Subcutaneous abdominal adipose tissue (tissue), 5 donors: ENCODE data around the gene PGM2.
A peak's percentile ranks its signal among the peaks of the same experiment; 100 is the strongest.
"Not testable (repeated sequence)": the region's sequence is repeated elsewhere in the genome, so short reads cannot be mapped to it uniquely, and the experiment has no call there.

Source experiments
- H3K27ac ChIP-seq: one replicate; pipeline ENCODE4 v1.7.0; 2013; ENCODE audit warnings: low read depth, mild to moderate bottlenecking, inconsistent platforms, low read length, moderate library complexity
- H3K27me3 ChIP-seq, 5 donors: one replicate each; pipeline ENCODE4 v1.7.0; 2013; ENCODE audit warnings: low read length in 5 of 5, inconsistent platforms in 1 of 5; ENCODE audit not compliant: control insufficient read depth in 5 of 5, insufficient read depth in 4 of 5
- H3K36me3 ChIP-seq, 5 donors: one replicate each; pipeline ENCODE4 v1.7.0; 2013; ENCODE audit warnings: low read length in 5 of 5; ENCODE audit not compliant: control insufficient read depth in 5 of 5, insufficient read depth in 5 of 5
- H3K4me1 ChIP-seq, 5 donors: one replicate each; pipeline ENCODE4 v1.7.0; 2013; ENCODE audit warnings: low read length in 5 of 5, mild to moderate bottlenecking in 3 of 5, moderate library complexity in 1 of 5; ENCODE audit not compliant: control insufficient read depth in 5 of 5, insufficient read depth in 5 of 5
- H3K4me3 ChIP-seq, 5 donors: one replicate each; pipeline ENCODE4 v1.7.0; 2013; ENCODE audit warnings: low read length in 5 of 5, low read depth in 1 of 5
- H3K9ac ChIP-seq, 5 donors: one replicate each; pipeline ENCODE4 v1.7.0; 2013; ENCODE audit warnings: low read length in 5 of 5, mild to moderate bottlenecking in 4 of 5, moderate library complexity in 3 of 5
- H3K9me3 ChIP-seq, 5 donors: one replicate each; pipeline ENCODE4 v1.7.0; 2013; ENCODE audit warnings: low read length in 5 of 5; ENCODE audit not compliant: control insufficient read depth in 5 of 5
- donor health status: healthy.
- donor health status: healthy.
- donor health status: healthy.
- donor health status: healthy.
- donor health status: healthy.

Gene PGM2

GRCh38 chr4:37816006-37816405, 10.5 kb upstream of the PGM2 start:
- no peak overlapping the region for H3K27ac ChIP-seq
- no peaks in the 10 kb centered on the region for H3K36me3 ChIP-seq
- H3K9ac ChIP-seq = no peak overlapping the region
- peaks cover 0 to 6% (median 0%) of the 10 kb centered on the region in 5 donors for H3K4me1 ChIP-seq
- H3K9me3 ChIP-seq = no peaks in the 10 kb centered on the region
- H3K4me3 ChIP-seq = no peak overlapping the region
- H3K27me3 ChIP-seq = peaks cover 0 to 3% (median 0%) of the 10 kb centered on the region in 5 donors

- Histone ChIP-seq H3K4me3 (no peak overlapping the region), H3K27me3 (peaks cover 0 to 3% (median 0%) of the 10 kb centered on the region in 5 donors), H3K9ac (no peak overlapping the region), H3K27ac (no peak overlapping the region), H3K36me3 (no peaks in the 10 kb centered on the region), H3K9me3 (no peaks in the 10 kb centered on the region), H3K4me1 (peaks cover 0 to 6% (median 0%) of the 10 kb centered on the region in 5 donors)
These were observed 9.8 kb upstream of the PGM2 start for GRCh38 chr4:37816719-37817118.

- Histone ChIP-seq H3K9me3 (no peaks in the 10 kb centered on the region), H3K9ac (no peak overlapping the region), H3K36me3 (no peaks in the 10 kb centered on the region), H3K4me1 (peaks cover 0 to 7% (median 4%) of the 10 kb centered on the region in 5 donors), H3K27ac (no peak overlapping the region), H3K27me3 (peaks cover 0 to 3% (median 0%) of the 10 kb centered on the region in 5 donors), H3K4me3 (no peak overlapping the region)
These were observed 7.7 kb upstream of the PGM2 start for GRCh38 chr4:37818752-37819151.

GRCh38 chr4:37820458-37820857, 6.0 kb upstream of the PGM2 start:
- not testable (repeated sequence) for H3K9me3 ChIP-seq, H3K27ac ChIP-seq, H3K36me3 ChIP-seq, H3K27me3 ChIP-seq, H3K9ac ChIP-seq, H3K4me3 ChIP-seq
- H3K4me1 ChIP-seq = peaks cover 0 to 10% (median 7%) of the 10 kb centered on the region in 5 donors

- H3K4me1 ChIP-seq = peaks cover 0 to 21% (median 19%) of the 10 kb centered on the region in 5 donors
- H3K27me3 ChIP-seq = no peaks in the 10 kb centered on the region
- no peak overlapping the region for H3K9ac ChIP-seq
- no peaks in the 10 kb centered on the region for H3K36me3 ChIP-seq
- no peak overlapping the region for H3K4me3 ChIP-seq
- no peak overlapping the region for H3K27ac ChIP-seq
- no peaks in the 10 kb centered on the region for H3K9me3 ChIP-seq
These were observed 4.4 kb upstream of the PGM2 start for GRCh38 chr4:37821953-37822605.

GRCh38 chr4:37825501-37825900, 985 bp upstream of the PGM2 start:
- Histone ChIP-seq H3K9ac (peak overlapping the region in 3 of 5 donors; percentile 28 to 84 (median 79)), H3K4me3 (peak overlapping the region; percentile 84 to 99 (median 96)), H3K4me1 (peaks cover 0 to 31% (median 26%) of the 10 kb centered on the region in 5 donors)
- H3K36me3 ChIP-seq, H3K9me3 ChIP-seq, H3K27me3 ChIP-seq, H3K27ac ChIP-seq: not testable (repeated sequence)

- Histone ChIP-seq H3K9ac (peak overlapping the region; percentile 48 to 84 (median 75)), H3K4me1 (peaks cover 0 to 31% (median 26%) of the 10 kb centered on the region in 5 donors), H3K9me3 (no peaks in the 10 kb centered on the region), H3K27ac (peak overlapping the region; percentile 50), H3K27me3 (no peaks in the 10 kb centered on the region), H3K36me3 (peaks cover 4 to 10% (median 7%) of the 10 kb centered on the region in 5 donors), H3K4me3 (peak overlapping the region; percentile 84 to 99 (median 96))
These were observed 555 bp upstream of the PGM2 start for GRCh38 chr4:37825968-37826294.

GRCh38 chr4:37827030-37827685, 672 bp downstream of the PGM2 start:
- peaks cover 4 to 19% (median 15%) of the 10 kb centered on the region in 5 donors for H3K36me3 ChIP-seq
- peak overlapping the region; percentile 50 for H3K27ac ChIP-seq
- peak overlapping the region; percentile 48 to 79 (median 63) for H3K9ac ChIP-seq
- peak overlapping the region; percentile 71 to 99 (median 95) for H3K4me3 ChIP-seq
- H3K9me3 ChIP-seq = no peaks in the 10 kb centered on the region
- no peaks in the 10 kb centered on the region for H3K27me3 ChIP-seq
- peaks cover 0 to 31% (median 23%) of the 10 kb centered on the region in 5 donors for H3K4me1 ChIP-seq

GRCh38 chr4:37827802-37828321, 1.4 kb downstream of the PGM2 start:
- H3K36me3 ChIP-seq = peaks cover 5 to 23% (median 15%) of the 10 kb centered on the region in 5 donors
- H3K4me1 ChIP-seq = peaks cover 0 to 31% (median 22%) of the 10 kb centered on the region in 5 donors
- peak overlapping the region in 2 of 5 donors; percentile 7 to 28 for H3K9ac ChIP-seq
- no peak overlapping the region for H3K27ac ChIP-seq
- H3K27me3 ChIP-seq = no peaks in the 10 kb centered on the region
- H3K4me3 ChIP-seq = peak overlapping the region in 2 of 5 donors; percentile 84 to 96
- no peaks in the 10 kb centered on the region for H3K9me3 ChIP-seq

- H3K9ac ChIP-seq = no peak overlapping the region
- no peak overlapping the region for H3K27ac ChIP-seq
- H3K9me3 ChIP-seq = no peaks in the 10 kb centered on the region
- H3K4me1 ChIP-seq = peaks cover 0 to 31% (median 22%) of the 10 kb centered on the region in 5 donors
- H3K27me3 ChIP-seq = no peaks in the 10 kb centered on the region
- peaks cover 7 to 27% (median 15%) of the 10 kb centered on the region in 5 donors for H3K36me3 ChIP-seq
- H3K4me3 ChIP-seq = no peak overlapping the region
These were observed 2.4 kb downstream of the PGM2 start for GRCh38 chr4:37828843-37829242.
